ENCODE measurements around the gene TMEM116.

The TMEM116 gene

GRCh38 chr12:111904446-111904975, 108.5 kb downstream of the TMEM116 start:
- no peak for TF ChIP-seq CTCF (IDR thresholded peaks at IDR 0.05)

GRCh38 chr12:111901182-111901581, 111.8 kb downstream of the TMEM116 start:
- no peak for TF ChIP-seq CTCF (IDR thresholded peaks at IDR 0.05)

GRCh38 chr12:111894556-111894955, 118.4 kb downstream of the TMEM116 start:
- TF ChIP-seq CTCF (IDR thresholded peaks at IDR 0.05): no peak

- TF ChIP-seq CTCF (IDR thresholded peaks at IDR 0.05): no peak
Observed at GRCh38 chr12:111893287-111893686, 119.7 kb downstream of the TMEM116 start.

GRCh38 chr12:111887926-111888745, 124.8 kb downstream of the TMEM116 start:
- TF ChIP-seq CTCF (IDR thresholded peaks at IDR 0.05): no peak

GRCh38 chr12:111886662-111887545, 126.1 kb downstream of the TMEM116 start:
- no peak for TF ChIP-seq CTCF (IDR thresholded peaks at IDR 0.05)

GRCh38 chr12:111881716-111882115, 131.2 kb downstream of the TMEM116 start:
- no peak for TF ChIP-seq CTCF (IDR thresholded peaks at IDR 0.05)
